Melanocyte of skin (primary cell): ENCODE data around the gene TMEM115. TPM values are rescaled to one million over a fixed set of nuclear protein-coding genes. Genes with fewer than 3 reads are reported as not detected.

Experiments
- total RNA-seq, 2 donors: library from RNA; depleted of rRNA; stranded (reverse); fragments of >200 nt; gene quantifications; 2 replicates each; pipeline ENCODE4 v1.2.3, GENCODE V29; 2012

TMEM115 gene, protein sequence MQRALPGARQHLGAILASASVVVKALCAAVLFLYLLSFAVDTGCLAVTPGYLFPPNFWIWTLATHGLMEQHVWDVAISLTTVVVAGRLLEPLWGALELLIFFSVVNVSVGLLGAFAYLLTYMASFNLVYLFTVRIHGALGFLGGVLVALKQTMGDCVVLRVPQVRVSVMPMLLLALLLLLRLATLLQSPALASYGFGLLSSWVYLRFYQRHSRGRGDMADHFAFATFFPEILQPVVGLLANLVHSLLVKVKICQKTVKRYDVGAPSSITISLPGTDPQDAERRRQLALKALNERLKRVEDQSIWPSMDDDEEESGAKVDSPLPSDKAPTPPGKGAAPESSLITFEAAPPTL
- total RNA-seq = 10 to 100 TPM; 54.0 to 72.9 TPM

DNA sequence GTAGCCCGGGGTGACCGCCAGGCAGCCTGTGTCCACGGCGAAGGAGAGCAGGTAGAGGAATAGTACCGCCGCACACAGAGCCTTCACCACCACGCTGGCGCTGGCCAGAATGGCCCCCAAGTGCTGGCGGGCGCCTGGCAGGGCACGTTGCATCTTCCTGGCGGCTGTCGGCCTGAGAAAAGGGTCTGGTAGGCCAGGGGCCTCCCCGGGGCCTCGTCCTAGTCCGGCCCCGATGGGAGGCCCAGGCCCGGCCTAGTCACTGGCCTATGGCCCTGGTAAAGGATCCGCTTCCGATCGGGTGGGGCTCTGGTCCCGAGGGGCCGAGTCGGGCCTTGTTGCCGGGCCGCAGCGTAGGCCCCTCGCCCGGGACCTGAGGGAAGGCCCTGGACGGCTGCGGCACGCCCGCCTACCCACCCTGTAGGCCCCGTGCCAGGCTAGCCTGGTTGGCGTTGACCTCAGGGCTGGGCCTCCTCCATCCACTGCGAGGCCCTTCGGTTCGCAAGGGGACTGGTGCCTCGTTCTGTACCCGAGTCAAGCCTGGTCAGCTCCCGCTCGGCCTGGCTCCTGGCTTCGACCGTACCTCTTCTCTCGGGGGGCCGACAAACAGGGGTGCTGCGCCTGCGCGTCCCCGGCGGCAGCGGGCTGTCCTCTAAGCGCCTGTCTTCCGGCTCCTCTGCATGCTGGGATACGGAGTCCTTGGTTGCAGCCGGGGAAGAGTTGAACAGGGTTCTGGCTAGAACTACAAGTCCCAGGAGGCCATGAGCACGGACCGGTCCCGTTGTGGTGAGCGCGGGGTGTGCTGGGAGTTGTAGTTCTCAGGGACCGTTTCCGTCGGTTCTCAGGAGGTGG is at the start of gene TMEM115:
TSS of gene TMEM115 (minus strand) at position 611 of the 849 bp plus-strand sequence. CDS start at position 153, 458 bp downstream.

DNA sequence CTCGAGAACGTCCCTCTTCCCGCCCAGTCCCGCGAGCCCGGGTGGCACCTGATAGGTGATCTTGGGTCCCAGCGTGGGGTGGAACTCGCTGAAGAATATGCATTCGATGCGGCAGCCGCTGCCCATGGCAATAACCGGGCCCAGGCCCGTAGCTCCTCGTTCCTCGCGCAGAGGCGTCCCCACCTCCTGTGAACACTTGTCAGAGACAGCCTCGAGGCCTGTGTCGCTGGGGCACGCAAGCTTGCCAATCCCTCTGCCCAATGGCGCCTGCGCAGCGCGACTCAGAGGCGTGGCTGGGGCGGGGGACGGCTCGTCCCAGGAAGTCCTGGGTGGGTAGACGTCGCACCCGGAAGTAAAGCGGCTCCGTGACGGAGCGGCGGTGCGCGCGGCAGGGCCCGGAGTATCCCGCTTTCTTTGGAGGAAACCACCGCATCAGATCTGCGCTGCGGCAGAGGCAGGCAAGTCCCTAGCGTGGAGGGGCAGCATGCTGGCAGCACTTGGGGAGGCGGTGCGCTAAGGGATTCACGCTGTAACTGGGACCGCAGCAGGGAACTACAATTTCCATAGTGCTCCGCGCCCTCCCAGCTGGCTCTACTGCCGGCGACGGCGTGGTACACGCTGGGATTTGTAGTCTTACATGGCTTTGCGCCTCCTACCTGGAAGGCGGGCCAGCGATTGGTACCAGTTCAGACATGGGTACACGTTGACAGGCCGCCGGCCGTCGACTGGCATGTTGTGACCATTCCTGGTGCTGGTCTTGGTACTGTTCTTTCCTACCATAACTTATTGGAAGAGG is 8.6 kb downstream of the TMEM115 start, which contains the start of the genes CYB561D2 and NPRL2:
TSS of gene CYB561D2 (plus strand) at position 336 of the 796 bp plus-strand sequence. CDS start 572 bp downstream, outside the sequence.
TSS of gene NPRL2 (minus strand) at position 249 of the 796 bp plus-strand sequence. CDS start at position 126, 123 bp downstream.

DNA sequence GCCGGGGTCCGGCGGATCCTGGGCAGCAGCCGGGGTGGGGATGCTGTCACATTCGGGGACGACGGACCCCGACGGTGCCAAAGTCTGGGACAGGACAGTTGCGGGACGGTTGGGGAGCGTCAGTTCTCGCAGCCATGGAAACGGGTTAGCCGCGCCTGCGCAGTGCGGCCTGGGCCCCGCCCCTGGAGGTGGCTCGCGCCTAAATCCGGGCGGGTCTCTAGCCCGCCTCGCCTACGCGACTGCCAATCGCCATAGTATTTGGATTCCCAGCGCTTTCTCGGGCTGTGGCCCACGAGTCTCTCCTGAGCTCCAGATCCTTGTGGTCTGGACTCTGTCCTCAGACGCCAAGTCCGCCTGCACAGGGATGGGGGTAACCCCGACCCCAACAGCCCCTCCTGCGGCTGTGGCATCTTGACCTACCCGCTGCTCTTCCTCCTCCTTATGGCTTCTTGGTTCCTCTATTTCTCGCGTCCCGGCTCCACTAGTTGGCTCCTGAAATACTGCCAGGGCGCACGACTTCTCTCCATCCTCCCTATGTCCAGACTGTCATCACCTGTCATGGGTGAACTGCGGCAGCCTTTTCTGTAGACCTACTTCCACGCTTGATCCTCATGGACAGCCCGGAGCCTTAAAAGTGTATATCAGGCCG is 13.6 kb downstream of the TMEM115 start, which contains the start of gene ZMYND10:
TSS of gene ZMYND10 (minus strand) at position 147 of the 649 bp plus-strand sequence. CDS start 153 bp downstream, outside the sequence.

DNA sequence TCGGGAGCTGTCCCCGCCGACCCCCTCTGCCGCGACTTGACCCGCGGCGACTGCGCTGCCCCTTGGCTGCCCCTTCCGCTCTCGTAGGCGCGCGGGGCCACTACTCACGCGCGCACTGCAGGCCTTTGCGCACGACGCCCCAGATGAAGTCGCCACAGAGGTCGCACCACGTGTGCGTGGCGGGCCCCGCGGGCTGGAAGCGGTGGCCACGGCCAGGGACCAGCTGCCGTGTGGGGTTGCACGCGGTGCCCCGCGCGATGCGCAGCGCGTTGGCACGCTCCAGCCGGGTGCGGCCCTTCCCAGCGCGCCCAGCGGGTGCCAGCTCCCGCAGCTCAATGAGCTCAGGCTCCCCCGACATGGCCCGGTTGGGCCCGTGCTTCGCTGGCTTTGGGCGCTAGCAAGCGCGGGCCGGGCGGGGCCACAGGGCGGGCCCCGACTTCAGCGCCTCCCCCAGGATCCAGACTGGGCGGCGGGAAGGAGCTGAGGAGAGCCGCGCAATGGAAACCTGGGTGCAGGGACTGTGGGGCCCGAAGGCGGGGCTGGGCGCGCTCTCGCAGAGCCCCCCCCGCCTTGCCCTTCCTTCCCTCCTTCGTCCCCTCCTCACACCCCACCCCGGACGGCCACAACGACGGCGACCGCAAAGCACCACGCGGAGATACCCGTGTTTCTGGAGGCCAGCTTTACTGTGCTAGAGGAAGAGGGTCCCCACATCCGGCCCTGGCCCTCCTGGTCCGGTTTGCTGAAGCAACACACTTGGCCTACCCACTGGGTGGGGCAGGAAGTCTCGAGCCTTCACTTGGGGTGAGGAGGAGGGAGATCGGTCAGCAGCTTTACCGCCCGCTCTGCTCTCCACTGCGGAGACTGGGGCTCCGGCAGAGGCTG is 18.6 kb downstream of the TMEM115 start, which contains the start of gene RASSF1:
TSS of gene RASSF1 (minus strand) at position 389 of the 882 bp plus-strand sequence. CDS start at position 358, 31 bp downstream.

DNA sequence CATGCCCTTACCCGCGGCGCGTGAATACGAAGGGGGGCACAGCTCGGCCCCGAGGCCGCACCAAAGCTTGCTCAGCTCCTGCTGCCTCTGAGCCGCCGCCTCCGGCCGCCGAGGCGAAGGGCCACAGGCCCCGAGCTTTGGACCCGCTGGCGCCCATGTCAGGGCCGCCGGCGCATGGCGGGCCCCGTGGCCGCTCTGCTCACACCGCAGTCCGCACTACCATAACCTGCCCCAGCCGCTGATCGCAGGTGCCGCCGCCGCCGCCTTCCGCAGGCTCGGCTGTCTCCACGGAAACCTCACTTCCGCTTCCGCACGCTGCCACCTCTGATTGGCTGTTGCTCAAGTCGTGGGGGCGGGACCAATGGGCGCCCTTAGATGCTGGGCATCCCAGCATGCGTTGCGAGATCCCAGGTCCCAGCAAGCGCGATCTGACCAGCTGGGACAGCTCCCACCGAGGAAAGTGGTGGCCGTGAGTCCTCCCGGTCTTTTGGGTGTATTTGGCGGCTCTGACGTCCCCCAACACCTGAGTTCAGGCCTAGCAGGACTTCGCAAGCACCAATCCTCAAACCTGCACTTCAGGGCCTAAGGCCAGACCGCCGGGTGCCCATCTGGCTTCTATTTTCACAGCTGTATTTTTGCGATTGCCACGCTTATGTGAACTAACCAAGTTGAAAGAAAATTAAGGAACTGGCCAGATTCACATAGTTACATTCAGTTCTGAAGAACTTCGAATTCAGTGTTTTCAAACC is 31.2 kb downstream of the TMEM115 start, which contains the start of gene TUSC2:
TSS of gene TUSC2 (minus strand) at position 281 of the 749 bp plus-strand sequence. CDS start at position 157, 124 bp downstream.

DNA sequence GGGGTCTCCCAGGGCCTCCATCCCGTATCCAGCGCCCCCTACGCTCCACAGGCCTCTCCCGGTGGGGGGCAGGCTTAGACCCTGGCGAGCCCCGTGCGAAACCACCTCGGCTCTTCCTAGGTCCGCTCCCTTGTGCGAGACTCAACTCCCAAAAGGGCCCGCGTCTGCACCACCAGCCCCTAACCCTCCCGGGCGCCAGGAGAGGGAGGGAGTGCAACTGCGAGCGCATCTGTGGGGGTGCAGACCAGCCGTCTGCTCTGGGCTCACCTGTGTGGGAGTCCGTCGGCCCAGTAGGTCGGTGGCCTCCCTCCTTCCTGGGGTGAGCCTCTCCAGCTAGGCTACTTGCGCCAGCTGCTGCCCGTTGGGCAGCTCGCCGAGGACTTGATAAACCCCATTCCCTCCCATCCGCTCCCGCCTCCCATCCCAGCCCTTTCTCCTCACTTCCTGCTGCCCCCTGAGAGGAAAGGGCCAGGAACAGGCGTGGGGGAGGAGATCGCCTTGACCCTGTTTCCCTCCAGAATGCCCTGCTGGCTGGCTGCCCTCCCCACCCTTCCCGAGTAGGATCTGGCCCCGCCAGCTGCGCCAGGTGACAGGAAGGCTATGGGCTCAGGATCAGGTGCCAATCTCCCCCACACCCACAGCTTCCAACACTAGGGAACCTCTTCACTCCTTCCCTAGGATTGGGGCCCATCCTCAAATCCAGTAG is 36.8 kb downstream of the TMEM115 start, which contains the start of gene HYAL2:
TSS of gene HYAL2 (minus strand) at position 360 of the 706 bp plus-strand sequence. CDS start 2,256 bp downstream, outside the sequence.

Other genes with a start within 250 kb of the TMEM115 start
- under 1 TPM in 1 of 2 donors, not detected in 1; under 0.01 TPM for gene SEMA3F, start 204.2 kb downstream of the TMEM115 start, total RNA-seq
- not detected for gene GNAT1, start 167.9 kb downstream of the TMEM115 start, total RNA-seq
- not detected for gene SLC38A3, start 154.2 kb downstream of the TMEM115 start, total RNA-seq
- gene GNAI2, start 123.3 kb downstream of the TMEM115 start, total RNA-seq = 100 to 1,000 TPM; 195 to 230 TPM
- 1 to 10 TPM; 3.8 to 5.3 TPM for gene SEMA3B, start 90.4 kb downstream of the TMEM115 start, total RNA-seq
- not detected for gene LSMEM2, start 80.4 kb downstream of the TMEM115 start, total RNA-seq
- 100 to 1,000 TPM in 1 of 2 donors, 10 to 100 TPM in 1; 63.7 to 120 TPM for gene IFRD2, start 67.1 kb downstream of the TMEM115 start, total RNA-seq
- 1 to 10 TPM; 5.2 to 6.0 TPM for gene HYAL3, start 60.1 kb downstream of the TMEM115 start, total RNA-seq
- 1 to 10 TPM; 4.7 to 5.9 TPM for gene NAA80, start 60.1 kb downstream of the TMEM115 start, total RNA-seq
- gene HYAL1, start 55.9 kb downstream of the TMEM115 start, total RNA-seq = 1 to 10 TPM in 1 of 2 donors, under 1 TPM in 1; 0.67 to 1.4 TPM
- 10 to 100 TPM; 47.1 to 53.6 TPM for gene HYAL2, start 36.8 kb downstream of the TMEM115 start, total RNA-seq
- gene TUSC2, start 31.3 kb downstream of the TMEM115 start, total RNA-seq = 10 to 100 TPM; 19.3 to 24.1 TPM
- gene RASSF1, start 18.7 kb downstream of the TMEM115 start, total RNA-seq = 10 to 100 TPM; 21.3 to 31.0 TPM
- gene ZMYND10, start 13.8 kb downstream of the TMEM115 start, total RNA-seq = under 1 TPM; 0.67 to 0.69 TPM
- gene NPRL2, start 8.7 kb downstream of the TMEM115 start, total RNA-seq = 10 to 100 TPM; 24.0 to 24.1 TPM
- 10 to 100 TPM; 16.5 to 31.6 TPM for gene CYB561D2, start 8.7 kb downstream of the TMEM115 start, total RNA-seq
- not detected for gene CACNA2D2, start 144.1 kb upstream of the TMEM115 start, total RNA-seq
- 10 to 100 TPM in 1 of 2 donors, 1 to 10 TPM in 1; 7.7 to 14.8 TPM for gene C3orf18, start 208.2 kb upstream of the TMEM115 start, total RNA-seq
- 1 to 10 TPM; 6.0 to 6.2 TPM for gene HEMK1, start 210.0 kb upstream of the TMEM115 start, total RNA-seq